HG02885 (cell line): ENCODE measurements around the gene FAM169A.
"Not testable (repeated sequence)": the region's sequence is repeated elsewhere in the genome, so short reads cannot be mapped to it uniquely, and the experiment has no call there.

Experiments
- ATAC-seq: cut with Tn5 transposase; IDR thresholded peaks from one replicate; pipeline ENCODE4 v1.9.1; 2021; ENCODE audit warnings: mild to moderate bottlenecking; ENCODE audit not compliant: unreplicated experiment, poor library complexity

The FAM169A gene

GRCh38 chr5:74865804-74866595 lies at the start of gene FAM169A:
Gene FAM169A (minus strand): TSS chr5:74866387. CDS start chr5:74841676, 24,711 bp downstream.
- ATAC-seq, result no peak

GRCh38 chr5:74915488-74915887 lies 49.3 kb upstream of the FAM169A start:
- no peak for ATAC-seq

GRCh38 chr5:74911421-74911820 lies 45.2 kb upstream of the FAM169A start:
- ATAC-seq, result not testable (repeated sequence)

GRCh38 chr5:74909888-74910287 lies 43.7 kb upstream of the FAM169A start:
- ATAC-seq, result not testable (repeated sequence)

GRCh38 chr5:74908237-74908636 lies 42.0 kb upstream of the FAM169A start:
- ATAC-seq, result not testable (repeated sequence)

GRCh38 chr5:74904713-74905112 lies 38.5 kb upstream of the FAM169A start:
- ATAC-seq, result not testable (repeated sequence)

- no peak for ATAC-seq
These were observed 37.1 kb upstream of the FAM169A start for GRCh38 chr5:74903165-74903787.

- ATAC-seq, result no peak
These were observed 30.9 kb upstream of the FAM169A start for GRCh38 chr5:74897049-74897448.

- no peak for ATAC-seq
These were observed 29.7 kb upstream of the FAM169A start for GRCh38 chr5:74895906-74896305.

GRCh38 chr5:74894351-74894750 lies 28.2 kb upstream of the FAM169A start:
- ATAC-seq, result no peak

- ATAC-seq, result no peak
These were observed 26.7 kb upstream of the FAM169A start for GRCh38 chr5:74892921-74893320.

GRCh38 chr5:74889523-74890105 lies 23.4 kb upstream of the FAM169A start:
- peak; percentile 53 for ATAC-seq

- no peak for ATAC-seq
These were observed 21.9 kb upstream of the FAM169A start for GRCh38 chr5:74888117-74888516.

GRCh38 chr5:74885170-74885569 lies 19.0 kb upstream of the FAM169A start:
- ATAC-seq, result no peak

GRCh38 chr5:74882379-74883134 lies 16.4 kb upstream of the FAM169A start:
- ATAC-seq, result not testable (repeated sequence)

GRCh38 chr5:74877624-74878304 lies 11.6 kb upstream of the FAM169A start:
- no peak for ATAC-seq

GRCh38 chr5:74875994-74876791 lies 10.0 kb upstream of the FAM169A start:
- no peak for ATAC-seq

GRCh38 chr5:74873525-74874249 lies 7.5 kb upstream of the FAM169A start:
- no peak for ATAC-seq
